CD4-positive, alpha-beta T cell treated with Interleukin-17A for 4 hours (primary cell): ENCODE measurements around the gene GLIS1.

Experiments used
- DNase-seq: peaks from one replicate; pipeline ENCODE4 v3.0.0-alpha.2; 2020; ENCODE audit warnings: mixed read lengths

Gene GLIS1

GRCh38 chr1:53542551-53542950 lies 196.4 kb downstream of the GLIS1 start:
- DNase-seq: no peak

DNA sequence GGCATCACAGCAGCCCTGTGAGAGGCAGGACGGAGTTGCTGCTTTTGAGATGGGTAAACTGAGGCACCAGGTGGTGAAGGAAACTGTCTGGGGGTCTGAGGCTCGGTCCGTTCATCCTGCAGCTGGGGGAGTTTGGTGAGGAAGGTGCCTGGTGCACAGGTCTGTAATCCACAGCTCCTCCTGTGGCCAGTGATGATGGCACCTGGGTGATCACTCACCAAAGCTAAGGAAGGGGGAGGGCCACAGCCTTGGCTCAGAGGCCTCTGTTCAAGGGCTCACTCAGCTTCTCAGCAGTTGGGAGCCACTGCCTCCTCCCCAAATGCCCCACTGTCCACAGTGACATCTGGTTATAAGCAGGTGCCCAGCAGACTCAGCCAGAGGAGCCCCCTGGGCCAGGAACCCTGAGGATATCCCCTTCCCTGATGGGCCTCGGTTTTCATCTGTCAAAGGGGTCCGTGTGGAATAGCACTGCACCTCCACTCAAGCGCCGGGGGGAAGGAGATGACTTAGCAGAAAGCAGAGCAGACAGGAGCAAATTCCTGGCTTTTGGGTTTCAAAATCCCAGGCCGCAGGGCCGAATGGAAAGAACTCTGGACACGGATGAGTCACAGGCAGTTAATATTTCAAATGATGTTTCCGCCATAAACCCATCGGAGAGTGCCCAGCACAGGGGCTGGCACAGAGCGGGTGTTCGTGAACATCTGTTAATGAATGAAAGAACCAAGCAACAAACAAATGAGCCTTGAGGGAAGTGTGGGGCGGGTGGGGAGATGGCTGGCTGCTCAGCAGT lies 197.0 kb downstream of the GLIS1 start:
- no peak for DNase-seq

DNA sequence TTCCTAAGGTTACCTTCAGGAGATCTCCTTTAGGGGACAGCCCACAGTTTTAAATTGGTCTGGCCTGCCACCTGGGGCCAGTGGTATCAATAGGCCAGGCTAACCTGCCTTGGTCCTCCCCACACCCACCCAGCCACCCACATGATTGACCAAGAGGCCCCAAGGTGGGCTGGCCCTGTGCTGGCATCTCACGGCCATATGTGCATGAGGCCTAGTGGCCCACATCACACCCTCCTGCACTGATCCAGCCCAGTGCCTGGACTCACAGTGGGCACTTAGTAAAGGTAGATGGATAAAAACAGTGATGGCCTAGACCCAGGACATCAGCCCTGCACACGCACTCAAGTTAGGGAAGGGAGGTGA lies 197.7 kb downstream of the GLIS1 start:
- no peak for DNase-seq

DNA sequence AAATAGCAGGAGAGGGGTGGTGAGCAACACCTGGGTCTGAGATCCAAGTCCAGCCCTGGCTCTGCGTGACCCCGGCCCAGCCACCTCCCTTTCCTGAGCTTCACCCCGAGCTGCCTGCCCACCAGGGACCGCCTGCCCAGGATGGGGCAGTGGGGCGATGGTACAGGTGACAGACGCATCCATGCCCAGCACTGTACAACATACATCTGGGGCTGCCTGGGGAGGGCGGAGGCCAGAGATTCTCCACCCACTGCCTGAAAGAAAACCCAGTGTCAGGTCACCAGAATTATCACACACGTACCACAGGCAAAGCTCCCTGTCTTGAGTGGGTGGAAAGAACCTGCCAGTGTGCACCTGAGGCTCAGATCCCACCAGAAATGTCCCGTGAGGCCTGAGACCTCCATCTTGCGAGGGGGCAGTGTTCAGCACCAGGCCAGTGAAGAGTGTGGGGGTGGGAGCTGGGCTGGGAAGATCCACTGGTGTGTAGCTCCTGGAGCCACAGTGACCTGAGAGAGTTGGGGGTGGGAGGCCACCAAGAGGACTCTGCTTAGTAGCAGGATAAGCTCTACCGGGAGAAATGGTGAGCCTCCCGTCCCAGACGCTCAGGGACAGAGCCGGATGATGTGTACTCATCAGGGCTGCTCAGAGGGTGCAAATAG lies 198.2 kb downstream of the GLIS1 start:
- no peak for DNase-seq

DNA sequence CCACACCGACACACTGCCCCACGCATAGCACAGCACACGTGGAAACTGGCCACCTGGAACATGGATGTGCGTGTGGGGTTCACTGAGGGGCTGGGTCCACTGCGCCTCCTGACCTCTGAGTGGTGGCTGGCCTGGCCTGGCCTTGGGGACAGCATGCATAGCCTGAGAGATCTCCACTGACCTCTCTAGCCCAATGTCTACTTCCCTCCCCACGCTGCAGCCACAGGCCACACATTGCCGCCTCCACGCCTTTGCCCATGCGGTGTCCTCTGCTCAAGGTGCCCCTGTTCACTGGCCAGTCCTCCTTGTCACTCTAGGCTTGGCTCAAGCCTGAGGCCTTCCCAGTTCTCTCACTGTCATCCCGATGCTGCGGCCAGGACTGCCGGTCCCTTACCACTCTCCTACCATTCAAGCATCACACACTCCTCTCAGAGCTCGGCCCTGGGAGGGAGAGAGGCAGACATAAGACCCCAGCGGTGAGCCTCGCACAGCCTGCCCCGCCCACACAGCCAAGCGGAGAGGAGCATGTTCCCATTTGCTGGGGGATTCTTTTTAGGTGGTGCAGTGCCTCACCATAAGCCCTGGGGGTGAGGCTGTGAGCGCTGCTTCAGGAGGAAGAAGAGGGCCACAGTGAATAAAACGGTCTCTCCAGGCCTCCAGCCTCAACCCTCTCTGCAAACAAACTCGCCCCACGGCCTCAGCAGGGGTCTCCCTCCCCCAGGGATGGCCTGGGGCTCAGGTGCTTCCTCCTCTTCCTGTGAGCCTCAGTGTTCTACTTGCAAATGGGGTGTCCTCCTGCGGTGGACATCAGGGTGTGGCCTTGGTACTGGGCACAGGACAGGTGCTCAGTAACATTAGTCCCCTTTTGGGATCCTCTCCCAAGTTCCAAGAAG lies 199.0 kb downstream of the GLIS1 start:
- no peak for DNase-seq

- no peak for DNase-seq
These were observed 199.7 kb downstream of the GLIS1 start for GRCh38 chr1:53539226-53539625.

DNA sequence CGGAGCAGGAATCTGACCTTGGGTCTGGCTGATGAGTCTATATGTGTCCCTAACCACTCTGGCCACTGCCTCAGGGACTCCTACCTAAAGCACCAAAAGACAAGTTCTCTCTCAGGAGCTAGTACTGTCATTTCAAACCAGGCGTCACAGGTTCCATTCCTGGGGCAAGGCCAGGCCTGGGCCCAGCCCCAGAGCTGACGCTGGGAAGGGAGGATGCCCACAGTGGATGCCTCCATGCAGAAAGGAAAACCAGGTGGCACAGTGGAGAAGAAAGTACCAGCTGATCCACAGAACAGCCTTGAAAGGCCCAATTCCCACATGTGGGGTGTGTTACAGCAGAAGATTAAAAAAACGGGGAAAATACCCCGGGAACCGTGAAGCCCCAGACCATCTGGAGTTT lies 202.4 kb downstream of the GLIS1 start:
- no peak for DNase-seq

- no peak for DNase-seq
These were observed 203.1 kb downstream of the GLIS1 start for GRCh38 chr1:53535846-53536245.

DNA sequence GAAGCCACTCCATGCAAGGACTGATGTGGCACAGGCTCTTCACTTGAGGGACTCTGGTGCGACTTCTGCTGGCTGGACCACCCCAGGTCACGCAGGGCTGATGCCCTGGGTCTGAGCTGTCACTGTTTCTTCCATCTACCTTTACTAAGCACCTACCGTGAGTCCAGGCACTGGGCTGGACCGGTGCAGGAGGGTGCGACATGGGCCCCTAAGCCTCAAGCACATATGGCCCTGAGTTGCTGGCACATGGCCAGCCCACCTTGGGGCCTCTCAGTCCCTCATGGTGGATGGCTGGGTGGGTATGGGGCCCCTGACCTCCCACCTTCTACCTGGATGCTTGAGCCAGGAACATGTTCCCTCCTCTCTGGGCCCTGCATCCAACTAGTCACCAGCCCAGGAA lies 203.7 kb downstream of the GLIS1 start:
- DNase-seq: no peak

- no peak for DNase-seq
These were observed 206.1 kb downstream of the GLIS1 start for GRCh38 chr1:53532912-53533311.

DNA sequence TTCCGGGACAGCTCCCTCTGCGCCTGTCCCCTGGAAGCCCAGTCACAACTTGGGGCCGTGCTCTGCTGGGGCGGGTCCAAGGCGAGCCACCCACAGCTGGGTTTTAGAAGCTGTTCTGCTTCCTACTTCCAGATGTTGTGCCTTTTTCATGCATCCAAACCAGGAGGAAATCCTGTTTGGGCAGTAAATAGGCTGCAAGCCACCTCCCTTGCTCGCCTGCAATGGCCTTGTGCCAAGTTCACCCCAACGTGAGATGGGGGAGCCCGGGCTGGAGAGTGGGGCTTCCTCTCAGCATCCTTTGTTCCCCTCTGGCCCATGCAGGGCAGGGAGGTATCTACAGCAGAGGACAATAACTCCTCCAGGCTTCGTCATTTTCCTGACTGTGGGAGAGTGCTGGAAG lies 206.6 kb downstream of the GLIS1 start:
- no peak for DNase-seq

DNA sequence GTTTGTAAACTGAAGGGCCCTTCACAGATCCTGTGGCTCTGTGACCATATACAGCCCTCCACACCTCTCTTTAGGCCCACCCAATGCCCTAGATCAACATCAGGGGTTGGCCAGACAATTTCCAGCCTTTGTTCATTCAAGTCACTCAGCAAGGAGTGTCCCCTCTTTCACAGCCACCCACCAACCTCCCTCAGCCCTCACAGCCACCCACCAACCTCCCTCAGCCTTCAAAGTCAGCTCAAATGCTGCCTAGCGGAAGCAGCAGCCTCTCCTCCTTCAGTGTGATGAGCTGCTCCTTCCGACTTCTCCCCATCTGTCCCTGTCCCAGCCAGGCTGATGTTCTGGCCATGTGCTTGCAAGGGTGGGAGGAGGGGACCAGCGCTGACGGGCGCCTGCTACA lies 208.4 kb downstream of the GLIS1 start:
- DNase-seq: no peak

- no peak for DNase-seq
These were observed 209.4 kb downstream of the GLIS1 start for GRCh38 chr1:53529555-53529954.

GRCh38 chr1:53527368-53527767 lies 211.6 kb downstream of the GLIS1 start:
- DNase-seq: no peak

DNA sequence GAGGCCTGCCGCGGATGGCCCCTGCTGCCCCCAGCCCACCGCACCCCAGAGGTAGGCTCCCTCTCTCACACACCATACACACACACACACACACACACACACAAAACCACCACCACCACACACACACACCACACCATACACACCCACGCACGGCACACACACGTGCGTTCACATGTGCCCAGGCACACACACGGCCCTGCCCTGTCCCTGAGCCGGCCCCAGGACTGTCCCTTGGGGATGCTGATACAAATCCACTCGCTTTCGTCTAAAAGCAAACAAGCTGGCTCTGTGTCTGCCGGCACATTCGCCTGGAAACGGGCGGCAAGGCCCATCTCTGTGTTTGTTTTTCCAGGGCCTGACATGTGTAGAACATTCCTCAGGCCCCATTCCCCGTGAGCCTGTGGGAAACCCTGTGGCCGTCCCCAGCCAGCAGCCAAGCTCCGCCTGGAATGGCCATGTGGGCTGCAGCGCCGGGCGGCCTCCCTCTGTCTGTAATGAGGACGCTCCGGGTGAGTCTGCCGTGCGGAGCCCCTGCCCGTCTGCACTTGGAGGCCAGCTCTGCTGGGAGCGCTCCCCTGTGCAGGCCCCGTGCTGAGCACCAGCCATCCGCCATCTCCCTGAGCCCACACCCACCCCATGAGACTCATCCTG lies 212.4 kb downstream of the GLIS1 start:
- no peak for DNase-seq

DNA sequence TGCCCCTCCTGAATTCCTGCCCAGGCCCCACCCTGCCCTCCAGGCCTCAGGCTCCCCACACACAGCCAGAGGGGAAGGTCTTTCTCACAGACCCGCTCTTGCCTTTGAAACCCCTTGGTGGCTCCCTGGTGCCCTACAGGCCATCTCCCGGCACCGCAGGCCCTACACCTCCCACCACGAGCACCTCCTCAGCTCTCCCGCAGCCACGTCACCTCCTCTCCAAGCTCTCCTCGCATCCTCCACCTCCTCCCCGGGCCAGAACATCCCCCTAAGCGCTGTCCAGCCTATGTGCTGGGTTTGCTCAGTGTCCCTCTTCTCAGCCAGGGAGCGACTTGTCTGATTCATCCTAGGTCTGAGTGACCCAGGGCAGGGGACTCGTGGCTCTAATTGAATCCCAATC lies 213.4 kb downstream of the GLIS1 start:
- DNase-seq: no peak

GRCh38 chr1:53524428-53525375 lies 214.3 kb downstream of the GLIS1 start:
- DNase-seq: no peak

- DNase-seq: no peak
These were observed 216.9 kb downstream of the GLIS1 start for GRCh38 chr1:53521924-53522552.

- no peak for DNase-seq
These were observed 218.5 kb downstream of the GLIS1 start for GRCh38 chr1:53520481-53520880.

DNA sequence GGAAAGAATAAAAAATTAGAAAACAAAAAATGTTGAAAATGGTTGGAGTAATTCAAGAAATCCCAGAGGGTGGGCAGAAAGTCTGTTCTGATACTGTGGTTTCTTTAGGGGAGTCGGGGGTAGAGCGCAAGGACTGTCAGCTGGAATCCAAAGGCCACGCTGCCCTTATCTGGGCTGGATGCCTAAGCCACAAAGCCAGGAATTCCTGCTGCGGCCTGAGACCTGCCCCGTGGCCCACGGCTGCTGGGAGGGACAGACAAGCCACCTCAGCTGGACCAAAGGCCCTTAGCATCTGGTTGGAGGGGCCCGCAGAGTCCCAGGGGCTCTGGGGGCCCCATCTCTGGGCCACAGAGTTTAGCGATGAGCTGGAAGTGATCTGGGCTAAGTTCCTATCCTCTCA lies 219.5 kb downstream of the GLIS1 start:
- DNase-seq: no peak

- no peak for DNase-seq
These were observed 220.2 kb downstream of the GLIS1 start for GRCh38 chr1:53518775-53519174.
